ENCODE measurements around the gene LTO1.

LTO1 gene

GRCh38 chr11:69656536-69657455 lies 18.4 kb downstream of the LTO1 start:
- DNase-seq = no peak

DNA sequence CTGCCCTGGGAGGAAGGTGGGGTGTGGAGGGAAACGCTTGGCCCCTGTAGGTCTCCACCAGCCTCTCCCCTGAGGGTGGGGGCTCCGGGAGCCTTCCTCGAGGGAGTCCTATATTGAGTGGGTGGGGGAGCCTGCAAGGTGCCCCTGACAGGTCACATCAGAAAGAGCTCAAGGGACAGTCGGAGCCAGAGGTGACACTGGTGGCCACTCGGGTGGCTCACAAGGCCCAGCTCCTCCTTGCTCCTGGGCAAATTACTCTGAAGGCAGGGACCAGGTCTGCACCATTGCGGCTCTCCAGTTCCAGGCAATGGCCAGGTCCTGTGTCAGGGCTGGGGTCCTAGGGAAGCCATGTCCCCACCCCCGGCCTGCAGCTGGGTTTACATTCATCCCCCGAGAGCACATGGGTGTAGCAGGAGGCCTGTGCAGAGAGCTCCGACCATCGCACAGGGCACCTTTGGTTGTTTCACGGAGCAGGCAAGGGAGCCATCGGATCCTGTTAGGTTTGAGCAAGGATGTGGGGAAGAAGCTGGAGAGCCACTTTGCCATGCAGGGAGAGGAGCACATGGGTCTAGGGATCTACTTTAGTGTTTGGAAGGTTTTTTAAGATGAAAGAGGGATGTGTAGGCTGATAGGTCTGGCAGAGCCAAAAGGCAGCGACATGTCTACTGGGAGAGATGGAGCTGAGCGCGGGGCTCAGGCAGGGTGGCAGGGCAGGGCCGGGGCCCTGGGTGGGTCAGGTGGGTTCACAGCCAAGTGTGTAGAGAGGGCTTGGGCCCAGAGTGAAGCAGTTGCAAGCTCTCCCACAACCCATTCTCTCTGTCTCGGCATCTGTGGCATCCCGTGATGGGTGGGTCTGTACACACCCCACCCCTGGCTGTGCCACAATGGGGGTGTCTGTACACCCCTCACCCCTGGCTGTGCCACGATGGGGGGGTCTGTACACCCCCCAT lies 19.4 kb downstream of the LTO1 start:
- DNase-seq = no peak

DNA sequence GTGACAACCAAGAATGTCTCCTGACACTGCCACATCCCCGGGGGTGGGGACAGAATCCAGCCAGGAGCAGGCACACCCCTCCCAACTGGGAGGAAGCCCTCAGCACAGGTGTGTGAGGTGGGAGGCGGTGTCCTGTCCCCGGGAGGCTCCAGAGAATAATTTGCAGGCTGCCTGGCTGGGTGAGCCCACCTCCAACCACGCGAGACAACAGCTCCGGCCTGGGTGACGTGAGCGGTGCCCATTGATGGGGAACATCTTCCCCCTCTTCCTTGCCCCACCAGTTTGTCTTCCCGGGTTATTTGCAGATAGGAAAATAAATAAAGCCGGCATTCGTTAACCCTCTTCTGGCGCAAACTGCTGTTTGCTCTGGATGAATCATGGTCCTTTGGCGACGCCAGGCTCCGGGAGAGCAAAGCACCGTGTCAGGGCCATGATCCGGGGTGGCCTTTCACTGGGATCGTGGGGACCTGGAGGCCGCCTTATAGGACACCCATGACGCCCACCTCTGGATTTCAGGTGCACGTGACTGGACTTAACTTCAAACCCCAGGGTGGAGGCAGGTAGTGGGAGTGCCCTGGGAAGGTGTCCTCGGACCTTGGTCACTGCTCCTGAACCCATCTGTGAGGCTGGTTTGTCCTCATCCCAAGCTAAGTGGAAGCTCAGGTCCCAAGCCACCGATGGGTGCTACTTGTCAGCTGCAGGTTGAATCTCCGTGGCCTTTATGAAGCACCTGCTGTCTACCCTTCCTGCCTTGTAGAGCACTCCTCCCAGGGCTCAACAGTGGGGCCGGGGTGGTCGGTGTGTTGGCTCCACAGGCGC lies 20.3 kb downstream of the LTO1 start:
- no peak for DNase-seq

- DNase-seq = no peak
These were observed 21.0 kb downstream of the LTO1 start for GRCh38 chr11:69654001-69654659.

GRCh38 chr11:69653406-69653960 lies 21.7 kb downstream of the LTO1 start:
- DNase-seq = no peak

DNA sequence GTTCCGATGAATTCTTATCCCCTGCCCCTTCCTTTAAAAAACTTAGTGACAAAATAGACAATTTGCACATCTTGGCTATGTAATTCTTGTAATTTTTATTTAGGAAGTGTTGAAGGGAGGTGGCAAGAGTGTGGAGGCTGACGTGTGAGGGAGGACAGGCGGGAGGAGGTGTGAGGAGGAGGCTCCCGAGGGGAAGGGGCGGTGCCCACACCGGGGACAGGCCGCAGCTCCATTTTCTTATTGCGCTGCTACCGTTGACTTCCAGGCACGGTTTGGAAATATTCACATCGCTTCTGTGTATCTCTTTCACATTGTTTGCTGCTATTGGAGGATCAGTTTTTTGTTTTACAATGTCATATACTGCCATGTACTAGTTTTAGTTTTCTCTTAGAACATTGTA lies 22.2 kb downstream of the LTO1 start:
- no peak for DNase-seq

- no peak for DNase-seq
These were observed 23.1 kb downstream of the LTO1 start for GRCh38 chr11:69651834-69652620.

- DNase-seq = no peak
These were observed 24.3 kb downstream of the LTO1 start for GRCh38 chr11:69650832-69651344.

- no peak for DNase-seq
These were observed 24.9 kb downstream of the LTO1 start for GRCh38 chr11:69650081-69650831.

DNA sequence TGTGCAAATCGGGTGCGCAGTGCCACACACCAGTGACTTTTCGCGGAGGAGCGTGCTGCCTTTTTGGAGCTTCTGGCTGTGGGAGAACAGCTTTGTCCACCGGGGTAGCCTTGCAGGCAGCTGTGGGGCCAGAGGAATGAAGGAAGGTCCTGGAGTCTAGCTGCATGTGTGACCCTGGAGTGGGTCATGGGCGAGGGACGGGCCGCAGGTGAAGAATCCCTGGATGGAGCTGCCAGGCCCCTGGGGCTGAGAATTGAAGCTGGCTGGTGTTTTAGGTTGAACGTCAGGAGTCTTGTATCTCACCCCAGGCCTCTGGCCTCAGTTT lies 25.6 kb downstream of the LTO1 start:
- no peak for DNase-seq

DNA sequence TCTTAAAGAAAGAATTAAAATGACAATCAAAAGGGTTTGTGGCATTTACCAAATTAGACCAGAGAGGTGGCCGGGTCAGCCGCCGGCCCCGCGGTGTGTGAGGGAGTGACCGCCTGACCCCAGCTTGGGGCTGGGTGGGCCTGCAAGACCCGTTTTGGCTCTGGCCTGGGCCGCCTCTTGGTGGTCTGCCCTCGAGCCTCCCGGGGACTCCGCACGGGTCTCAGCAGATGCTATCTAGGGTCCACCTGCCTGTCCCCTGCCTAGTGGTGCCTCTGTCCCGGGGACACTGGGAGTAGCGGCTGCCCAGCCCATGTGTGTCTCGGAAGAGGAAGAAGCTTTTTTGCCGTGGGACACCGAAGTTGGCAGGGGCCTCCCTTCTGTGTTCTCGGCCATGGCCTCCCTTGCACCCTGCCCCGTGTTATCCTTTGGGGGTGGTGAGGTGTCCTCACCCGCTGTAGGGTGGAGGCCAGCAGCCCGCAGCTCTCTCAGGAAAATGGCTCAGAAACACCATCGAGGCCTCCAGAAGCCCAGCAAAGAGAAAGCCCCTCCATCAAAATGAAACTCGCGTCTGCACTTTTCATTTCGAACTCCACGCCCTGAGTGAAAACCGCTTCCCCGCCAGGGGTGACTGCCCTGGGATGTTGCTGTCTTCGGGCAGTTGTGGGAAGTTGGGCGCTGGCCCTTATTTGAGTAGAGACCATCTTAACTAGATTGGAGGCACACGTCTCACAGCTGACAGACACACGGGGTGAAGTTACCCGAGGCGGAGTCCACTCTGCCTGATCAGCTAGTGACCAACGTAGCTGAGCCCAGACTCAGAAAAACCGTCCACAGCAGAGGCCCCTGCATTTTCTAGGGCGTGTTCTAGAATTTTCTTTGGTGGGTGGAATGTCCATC lies 26.2 kb downstream of the LTO1 start:
- DNase-seq = no peak

- no peak for DNase-seq
These were observed 27.2 kb downstream of the LTO1 start for GRCh38 chr11:69647761-69648497.

GRCh38 chr11:69647390-69647748 lies 27.8 kb downstream of the LTO1 start:
- DNase-seq = no peak

GRCh38 chr11:69646493-69647389 lies 28.4 kb downstream of the LTO1 start:
- DNase-seq = no peak

- DNase-seq = no peak
These were observed 29.2 kb downstream of the LTO1 start for GRCh38 chr11:69645801-69646492.

DNA sequence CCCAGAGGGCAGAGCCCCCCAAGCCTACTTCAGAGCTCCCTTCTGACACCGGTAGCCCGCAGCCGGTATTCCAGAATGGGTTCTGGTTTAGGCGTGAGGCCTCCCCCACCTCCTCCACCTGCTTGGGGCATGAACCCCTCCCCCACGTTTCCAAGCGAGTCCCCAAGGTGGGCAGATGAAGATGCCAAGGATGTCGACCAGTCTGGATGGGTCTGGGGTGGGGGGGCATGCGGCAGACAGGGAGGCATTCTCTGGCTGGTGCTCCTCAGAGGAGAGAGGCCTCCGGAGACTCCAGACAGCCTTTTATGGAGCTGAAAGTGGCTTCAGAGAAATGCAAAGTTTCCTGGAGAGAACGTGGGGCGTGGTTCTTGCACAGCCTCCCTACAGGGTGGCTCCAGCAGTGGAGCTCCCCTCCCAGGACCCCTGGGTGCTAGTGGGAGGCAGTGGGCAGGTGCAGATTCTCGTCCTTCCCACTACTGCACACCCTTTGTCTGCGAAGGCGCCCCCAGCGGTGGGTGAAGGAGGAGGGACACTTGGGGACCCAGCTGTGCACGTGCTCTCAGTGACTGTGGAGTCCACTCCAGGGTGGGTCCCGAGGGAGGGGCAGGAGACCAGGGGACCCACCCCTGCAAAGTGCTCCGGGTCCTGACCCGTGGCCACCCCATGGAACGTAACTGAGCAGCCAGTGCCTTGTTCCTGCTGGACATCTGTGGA lies 30.0 kb downstream of the LTO1 start:
- DNase-seq = no peak

Measured in NCI-H1930 (cell line).